Measurements from ENCODE around the gene PRX.

GRCh38 chr19:40387155-40387554, 26.0 kb downstream of the PRX start:
- TF ChIP-seq, protein P1, sequence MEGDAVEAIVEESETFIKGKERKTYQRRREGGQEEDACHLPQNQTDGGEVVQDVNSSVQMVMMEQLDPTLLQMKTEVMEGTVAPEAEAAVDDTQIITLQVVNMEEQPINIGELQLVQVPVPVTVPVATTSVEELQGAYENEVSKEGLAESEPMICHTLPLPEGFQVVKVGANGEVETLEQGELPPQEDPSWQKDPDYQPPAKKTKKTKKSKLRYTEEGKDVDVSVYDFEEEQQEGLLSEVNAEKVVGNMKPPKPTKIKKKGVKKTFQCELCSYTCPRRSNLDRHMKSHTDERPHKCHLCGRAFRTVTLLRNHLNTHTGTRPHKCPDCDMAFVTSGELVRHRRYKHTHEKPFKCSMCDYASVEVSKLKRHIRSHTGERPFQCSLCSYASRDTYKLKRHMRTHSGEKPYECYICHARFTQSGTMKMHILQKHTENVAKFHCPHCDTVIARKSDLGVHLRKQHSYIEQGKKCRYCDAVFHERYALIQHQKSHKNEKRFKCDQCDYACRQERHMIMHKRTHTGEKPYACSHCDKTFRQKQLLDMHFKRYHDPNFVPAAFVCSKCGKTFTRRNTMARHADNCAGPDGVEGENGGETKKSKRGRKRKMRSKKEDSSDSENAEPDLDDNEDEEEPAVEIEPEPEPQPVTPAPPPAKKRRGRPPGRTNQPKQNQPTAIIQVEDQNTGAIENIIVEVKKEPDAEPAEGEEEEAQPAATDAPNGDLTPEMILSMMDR (IDR thresholded peaks at IDR 0.05; ENCODE audit: borderline replicate concordance, extremely low read depth, low read length, poor library complexity, severe bottlenecking), result no peak
- TF ChIP-seq EZH2 (IDR thresholded peaks at IDR 0.05; ENCODE audit: borderline replicate concordance, low read depth, low read length, severe bottlenecking), result no peak
